ENCODE measurements around the gene PROK2.

DNA sequence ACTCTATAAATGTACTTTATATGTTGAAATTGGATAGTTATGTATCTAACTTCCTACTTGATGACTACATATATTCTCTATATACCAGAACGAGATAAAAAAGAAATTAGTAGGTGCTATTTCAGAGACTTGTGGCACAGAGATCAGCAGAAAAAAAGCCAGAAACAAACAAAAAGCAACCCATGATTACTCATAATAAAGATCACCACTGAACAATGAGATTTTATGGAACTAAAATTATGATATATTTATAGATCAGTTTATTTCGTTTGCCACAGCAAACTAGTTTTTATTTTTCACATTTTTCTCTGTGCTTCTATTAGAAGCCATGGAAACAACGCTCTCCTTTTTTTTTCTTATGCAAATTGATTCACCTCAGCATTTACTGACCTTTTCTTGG lies 15.1 kb upstream of the PROK2 start:
- TF ChIP-seq, protein P1, sequence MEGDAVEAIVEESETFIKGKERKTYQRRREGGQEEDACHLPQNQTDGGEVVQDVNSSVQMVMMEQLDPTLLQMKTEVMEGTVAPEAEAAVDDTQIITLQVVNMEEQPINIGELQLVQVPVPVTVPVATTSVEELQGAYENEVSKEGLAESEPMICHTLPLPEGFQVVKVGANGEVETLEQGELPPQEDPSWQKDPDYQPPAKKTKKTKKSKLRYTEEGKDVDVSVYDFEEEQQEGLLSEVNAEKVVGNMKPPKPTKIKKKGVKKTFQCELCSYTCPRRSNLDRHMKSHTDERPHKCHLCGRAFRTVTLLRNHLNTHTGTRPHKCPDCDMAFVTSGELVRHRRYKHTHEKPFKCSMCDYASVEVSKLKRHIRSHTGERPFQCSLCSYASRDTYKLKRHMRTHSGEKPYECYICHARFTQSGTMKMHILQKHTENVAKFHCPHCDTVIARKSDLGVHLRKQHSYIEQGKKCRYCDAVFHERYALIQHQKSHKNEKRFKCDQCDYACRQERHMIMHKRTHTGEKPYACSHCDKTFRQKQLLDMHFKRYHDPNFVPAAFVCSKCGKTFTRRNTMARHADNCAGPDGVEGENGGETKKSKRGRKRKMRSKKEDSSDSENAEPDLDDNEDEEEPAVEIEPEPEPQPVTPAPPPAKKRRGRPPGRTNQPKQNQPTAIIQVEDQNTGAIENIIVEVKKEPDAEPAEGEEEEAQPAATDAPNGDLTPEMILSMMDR (IDR thresholded peaks at IDR 0.05; ENCODE audit: insufficient read depth, low read length, poor library complexity, severe bottlenecking): no peak
- no peak for TF ChIP-seq EZH2phosphoT487 (conservative IDR thresholded peaks at IDR 0.05; ENCODE audit: low read length)
